Stimulated activated CD4-positive, alpha-beta T cell treated with anti-CD3 and anti-CD28 coated beads, Interleukin-4, amount 100 ng/mL, for 4 hours (primary cell): ENCODE measurements around the gene TICRR.

ENCODE experiments used
- DNase-seq, 2 experiments: peaks; one replicate each; pipeline ENCODE4 v3.0.0-alpha.2; 2020

Gene TICRR

DNA sequence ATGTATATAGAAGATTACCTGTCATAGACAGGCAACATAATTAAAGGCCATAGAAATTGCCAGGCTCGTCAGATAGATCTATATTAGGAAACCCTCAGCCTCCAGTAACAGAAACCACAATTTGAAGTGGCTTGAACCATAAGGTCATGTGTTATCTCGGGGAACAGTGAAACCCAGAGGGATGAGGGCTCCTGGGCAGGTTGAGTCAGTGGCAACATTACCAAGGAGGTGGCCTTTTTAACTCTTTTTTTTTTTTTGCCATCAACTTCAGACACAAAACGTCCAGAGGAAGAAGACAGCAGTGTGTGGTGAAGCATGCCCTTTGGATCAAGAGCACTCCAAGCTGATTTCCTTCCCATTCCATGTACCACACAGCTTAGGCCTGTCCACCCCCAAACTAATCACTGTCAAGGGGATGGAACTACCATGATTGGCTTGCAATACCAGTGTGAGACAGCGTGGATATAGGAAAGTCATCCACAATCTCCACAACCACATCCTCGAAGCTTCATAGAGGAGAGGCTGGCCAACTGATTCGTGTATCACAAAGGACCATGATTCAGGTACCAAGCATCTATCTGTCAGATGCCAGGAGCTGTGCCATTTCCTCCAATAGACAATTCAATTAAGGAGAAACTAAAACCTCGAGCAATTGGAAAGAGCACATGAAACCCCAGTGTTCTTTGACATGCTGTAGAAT, 81.0 kb downstream of the TICRR start:
- no peak for DNase-seq

DNA sequence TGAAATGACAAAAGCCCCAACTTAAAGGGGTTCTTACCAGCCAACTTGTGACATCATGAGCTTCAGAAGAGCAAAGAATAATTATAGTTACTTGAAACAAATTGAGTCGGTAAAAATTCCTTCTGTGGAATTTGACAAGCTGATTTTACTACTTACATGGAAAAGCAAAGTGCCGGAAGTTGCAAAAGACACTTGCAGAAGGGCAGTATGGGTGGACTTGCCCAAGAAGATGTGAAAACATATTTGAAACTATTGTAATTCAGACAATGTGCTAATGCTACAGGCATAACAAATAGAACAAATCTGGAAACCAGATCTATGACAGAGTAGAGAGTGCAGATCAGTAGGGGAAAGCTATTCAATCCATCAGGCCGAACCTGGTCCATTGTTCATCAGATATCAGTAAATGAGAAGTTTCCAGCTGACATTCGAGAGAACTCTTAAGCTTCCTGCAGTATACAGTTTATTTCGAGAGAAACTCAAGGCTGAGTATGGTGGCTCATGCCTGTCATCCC, 82.5 kb downstream of the TICRR start:
- DNase-seq = no peak

DNA sequence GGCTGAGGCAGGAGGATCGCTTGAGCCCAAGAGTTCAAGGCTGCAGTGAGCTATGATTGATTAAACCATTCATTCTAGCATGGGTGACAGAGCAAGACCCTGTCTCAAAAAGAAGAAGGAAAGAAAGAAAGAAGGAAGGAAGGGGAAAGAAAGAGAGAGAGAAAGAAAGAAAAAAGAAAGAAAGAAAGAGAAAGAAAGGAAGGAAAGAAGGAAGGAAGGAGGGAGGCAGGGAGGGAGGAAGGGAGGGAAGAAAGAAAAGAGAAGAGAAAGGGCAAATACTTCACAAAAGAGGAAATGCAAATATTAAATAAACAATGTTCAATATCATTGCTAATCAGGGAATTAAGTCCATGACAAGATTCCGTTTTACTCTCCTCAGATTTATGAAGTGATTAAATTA, 84.0 kb downstream of the TICRR start:
- DNase-seq = no peak

DNA sequence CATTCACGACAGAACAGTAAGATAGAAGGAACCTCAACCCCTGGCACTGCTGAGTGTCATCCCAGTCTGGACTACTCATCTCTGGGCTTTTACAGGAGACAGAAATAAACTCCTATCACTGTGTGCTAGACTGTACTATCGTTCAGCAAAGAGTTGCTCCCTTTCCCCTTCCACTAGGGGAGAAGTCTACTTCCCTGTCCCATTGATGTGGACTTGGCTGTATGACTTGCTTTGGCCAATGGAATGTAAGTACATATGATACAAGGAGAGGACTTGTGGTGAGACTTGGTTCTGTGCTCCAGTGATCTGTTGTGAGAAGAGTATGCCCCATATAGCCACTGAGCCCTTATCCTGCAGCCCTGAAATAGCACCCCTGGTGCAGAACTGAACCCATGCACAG, 85.3 kb downstream of the TICRR start:
- no peak for DNase-seq

DNA sequence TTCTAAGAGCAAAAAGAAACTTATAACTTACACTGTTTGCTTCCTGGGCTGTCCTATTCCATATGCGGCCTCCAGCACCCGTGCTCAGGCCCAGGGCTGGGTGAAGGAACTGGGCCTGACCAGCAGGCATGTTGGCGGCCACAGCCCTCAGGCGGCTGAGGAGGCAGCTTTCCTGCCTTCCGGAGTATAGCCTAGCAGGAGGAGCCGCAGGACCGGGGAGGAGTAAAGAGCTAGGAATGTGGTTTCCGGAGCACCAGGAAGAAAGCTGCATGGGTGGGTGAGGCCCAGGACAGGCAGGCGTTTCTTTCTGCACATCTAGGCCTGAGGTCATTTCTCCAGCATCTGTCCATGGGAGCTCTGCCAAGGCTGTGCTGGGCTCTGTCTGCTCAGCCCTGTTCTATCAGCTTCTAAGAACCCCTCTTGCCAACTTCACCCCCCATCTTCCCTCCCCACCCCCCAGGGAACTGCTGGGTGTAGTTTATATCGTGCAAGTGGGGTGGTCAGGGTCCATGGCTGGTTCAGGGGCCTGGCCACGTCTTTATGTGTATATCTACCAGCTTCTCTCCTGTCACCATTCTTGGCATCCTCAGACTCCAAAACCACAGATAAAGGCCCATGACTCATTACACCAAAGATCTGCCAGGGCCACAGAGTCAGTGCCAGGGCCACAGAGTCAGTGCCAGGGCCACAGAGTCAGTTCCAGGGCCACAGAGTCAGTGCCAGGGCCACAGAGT, 87.8 kb downstream of the TICRR start:
- no peak for DNase-seq

DNA sequence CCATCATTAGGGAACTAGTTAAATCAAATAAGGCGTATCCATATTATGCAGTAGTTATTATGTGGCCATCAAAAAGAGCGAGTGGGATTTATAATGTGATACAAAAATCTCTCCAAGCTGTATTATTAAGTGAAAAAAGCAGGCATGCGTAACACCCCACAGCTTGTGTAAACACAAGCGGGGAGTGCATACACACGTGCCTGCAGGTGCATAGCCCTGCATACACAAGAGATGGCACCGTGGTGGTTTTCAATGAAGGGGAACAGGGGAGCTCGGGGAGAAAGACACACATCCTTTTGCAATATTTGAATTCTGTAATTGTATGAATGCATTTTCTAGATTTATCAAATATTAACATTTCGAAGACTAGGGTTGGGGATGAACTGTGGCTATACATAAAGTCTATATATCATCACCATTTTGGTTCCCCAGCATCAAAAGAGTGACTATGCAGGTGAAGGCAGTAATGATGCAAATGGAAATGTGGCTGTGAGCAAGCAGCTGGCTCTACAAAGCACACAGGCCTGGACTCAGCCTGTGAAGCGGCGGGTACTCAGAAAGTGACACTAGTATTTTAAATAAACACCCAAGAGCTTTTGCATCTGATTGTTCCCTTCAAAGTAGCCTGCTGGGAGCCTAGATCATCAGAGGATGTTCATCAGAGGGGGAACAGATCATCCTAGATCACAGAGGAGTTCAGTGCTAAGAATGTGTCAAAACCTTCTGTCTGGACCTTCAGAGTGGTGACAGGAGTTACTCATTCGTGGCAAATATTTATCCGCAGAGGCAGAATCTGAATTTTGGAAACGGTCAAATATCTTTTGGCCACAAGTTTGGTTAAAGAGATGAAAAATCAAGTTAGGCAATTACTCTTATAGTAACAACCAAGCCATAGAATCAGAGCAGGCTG, 89.4 kb downstream of the TICRR start:
- DNase-seq = no peak

DNA sequence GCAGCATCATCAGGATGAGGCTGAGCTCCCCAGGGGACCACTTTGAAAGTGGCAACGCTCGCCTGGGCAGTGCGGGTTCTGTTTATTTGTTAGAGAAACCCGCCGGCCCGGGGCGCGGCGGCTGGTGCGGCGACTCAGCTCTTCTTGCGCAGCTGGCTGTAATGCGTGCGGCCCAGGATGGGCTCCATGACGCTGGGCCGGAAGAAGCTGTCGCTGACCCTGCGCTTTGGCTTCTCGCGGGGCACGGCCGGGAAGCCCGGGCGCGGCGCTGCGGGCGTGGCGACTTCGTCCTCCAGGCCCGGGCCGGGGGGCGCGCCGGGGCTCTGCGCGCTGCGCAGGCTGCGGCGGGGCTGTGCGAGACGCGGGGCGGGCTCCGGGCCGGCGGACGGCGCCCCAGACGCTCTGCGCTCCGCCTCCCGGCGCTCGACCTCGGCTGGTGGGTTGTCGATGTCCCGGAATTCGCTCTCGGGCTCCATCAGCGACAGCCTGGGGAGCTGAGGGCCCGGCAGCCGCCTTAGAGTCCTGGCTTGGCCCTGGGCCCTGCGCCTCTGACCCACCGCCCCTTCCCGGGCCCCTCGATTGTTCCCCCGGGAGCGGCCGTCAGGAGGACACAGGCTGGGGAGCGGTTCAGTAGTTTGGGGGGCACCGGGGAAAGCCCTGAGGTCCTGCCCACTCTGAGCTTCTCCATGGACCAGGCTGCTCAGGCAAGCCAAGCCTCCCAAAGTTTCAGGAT, 90.3 kb downstream of the TICRR start:
- DNase-seq = no peak

DNA sequence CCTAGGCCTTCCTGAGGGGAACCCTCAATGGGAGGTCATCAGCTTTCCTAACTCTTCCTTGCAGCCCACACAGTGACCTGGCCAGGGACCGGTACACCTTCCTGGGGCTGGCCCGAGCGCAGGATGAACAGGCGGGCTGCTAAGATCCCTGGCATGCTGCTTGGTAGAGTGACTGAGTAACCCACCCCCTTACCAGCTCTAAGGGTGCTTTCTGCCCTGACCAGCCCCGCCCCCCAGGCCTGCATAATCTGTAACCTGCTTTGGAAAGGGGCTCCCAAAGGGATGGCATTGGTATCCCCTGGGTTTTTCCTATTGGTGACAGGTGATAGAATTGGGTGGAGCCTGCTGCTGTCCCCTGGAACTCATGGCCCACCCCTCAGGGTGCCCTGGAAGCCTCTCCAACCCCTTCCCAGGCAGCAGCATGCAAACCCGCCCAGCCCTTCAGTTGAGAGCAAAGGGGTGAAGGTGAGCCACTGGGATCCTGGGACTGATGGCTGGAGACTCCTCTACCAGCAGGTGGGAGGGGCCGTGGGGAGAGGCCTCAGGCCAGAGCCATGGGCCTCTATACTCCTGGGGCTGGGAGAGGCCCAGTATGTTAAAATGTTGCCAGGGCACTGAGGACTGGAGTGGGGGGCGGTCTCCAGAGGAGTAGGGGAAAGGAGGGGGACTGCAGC, 91.1 kb downstream of the TICRR start:
- no peak for DNase-seq

DNA sequence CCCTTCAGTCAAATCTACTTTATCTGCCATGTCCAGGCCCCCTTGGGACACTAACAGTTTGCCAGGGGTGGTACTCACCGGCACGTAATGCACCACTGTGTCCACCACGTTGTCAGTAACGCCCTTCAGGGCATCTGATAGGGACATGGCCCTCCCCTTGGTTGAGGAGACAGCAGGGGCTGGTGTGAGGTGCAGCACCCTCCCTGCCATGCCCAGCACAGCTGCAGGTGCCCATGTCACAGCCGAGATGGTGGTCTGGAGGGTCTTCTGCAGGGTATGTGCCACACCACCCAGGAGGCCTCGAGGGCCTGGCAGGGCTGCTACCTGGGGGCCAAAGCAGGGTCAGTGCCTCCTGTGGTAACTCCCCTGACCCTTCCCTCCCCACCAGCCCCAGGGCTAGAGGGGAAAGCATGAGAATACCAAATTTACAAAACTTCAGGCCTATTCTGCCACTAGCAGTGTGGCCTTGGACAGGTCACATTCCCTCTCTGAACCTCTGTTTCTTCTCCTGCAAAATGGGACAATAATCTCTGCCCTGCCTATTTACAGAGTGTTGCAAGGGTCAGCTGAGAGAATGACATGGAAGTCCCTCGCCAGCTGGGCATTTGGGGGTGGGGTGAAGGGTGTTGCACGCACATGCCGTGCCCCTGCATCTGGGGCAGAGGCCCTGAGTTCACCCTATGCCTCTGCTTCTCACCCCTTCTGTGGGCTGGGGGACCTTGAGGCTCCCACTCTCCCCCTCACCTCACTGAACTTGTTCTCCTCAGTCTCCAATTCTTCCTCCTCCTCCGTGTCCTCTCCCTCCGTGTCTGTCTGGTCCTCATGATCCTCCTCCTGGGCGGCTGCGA, 91.8 kb downstream of the TICRR start:
- no peak for DNase-seq

DNA sequence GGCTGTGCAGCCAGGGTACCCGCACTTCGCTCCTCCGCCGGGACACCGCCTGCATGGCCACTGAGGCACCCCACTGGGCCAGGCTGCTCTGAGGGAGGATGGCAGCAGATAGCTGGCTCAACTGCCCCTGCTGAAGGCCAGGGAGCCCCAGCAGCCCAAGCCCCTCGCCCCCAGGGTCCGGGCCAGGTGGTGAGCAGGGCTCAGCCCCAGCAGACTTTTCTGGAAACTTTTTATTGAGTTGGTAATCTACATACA, 92.4 kb downstream of the TICRR start:
- DNase-seq = no peak

DNA sequence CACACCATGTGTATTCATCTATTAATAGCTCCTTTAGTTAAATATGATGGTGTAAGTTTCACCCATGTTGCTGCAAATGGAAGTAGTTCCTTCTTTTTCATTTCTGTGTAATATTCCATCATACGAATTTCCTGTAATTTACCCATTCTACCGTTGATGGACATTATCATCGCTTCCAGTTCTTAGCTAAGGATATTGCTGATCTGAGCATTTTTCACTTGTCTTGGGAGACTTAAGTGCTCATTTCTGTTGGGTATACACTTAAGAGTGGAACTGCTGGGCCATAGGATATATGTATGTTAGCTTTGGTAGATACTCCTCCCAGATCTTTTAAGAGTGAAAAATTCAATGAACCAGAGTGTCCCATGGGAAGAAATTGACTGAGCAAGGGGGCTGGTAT, 92.9 kb downstream of the TICRR start:
- DNase-seq = no peak

DNA sequence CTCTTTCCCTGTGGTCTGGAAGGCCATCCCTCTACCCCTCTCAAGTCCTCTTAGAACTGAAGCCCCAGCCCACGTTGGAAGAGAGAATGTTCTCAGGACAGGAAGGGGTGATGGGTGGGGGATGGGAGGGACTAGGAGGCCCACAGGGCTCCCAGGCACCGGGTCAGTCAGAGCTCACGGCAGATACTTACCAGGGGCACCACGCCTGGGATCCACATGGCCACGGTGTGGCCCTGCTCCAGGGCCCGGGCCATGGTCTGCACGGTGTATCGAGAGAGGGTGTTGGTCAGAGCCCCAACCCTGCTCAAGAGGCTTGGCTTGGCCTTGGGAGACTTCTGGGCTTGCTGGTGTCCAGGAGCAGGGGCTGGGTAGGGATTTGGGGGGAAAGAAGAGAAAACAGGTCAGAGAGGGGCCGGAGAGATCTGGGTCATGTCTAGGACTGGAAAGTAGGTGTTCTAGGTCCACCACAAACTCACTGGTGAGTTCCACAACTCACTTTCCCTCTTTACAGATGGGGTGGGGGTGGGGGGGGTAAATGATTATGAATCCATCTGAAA, 94.1 kb downstream of the TICRR start:
- no peak for DNase-seq

DNA sequence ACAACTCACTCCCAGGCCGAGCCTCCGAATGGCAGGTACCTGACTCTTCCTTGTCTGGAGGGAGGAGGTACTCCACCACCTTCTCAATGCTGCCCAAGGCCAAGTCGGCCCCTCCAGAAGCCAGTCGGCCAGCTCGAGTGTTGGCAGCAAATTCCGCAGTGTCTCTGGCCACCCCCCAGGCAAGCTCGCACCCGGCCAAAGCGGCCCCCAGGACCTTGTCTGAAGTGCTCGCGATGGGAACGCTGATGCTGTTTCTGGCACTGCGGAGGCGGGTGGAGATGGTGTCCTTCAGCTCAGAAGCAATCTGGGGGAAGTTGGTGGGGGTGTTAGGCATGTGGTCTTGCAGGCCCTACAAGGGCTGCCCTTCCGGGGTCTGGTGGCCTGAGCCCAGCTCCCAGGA, 94.7 kb downstream of the TICRR start:
- DNase-seq = no peak

DNA sequence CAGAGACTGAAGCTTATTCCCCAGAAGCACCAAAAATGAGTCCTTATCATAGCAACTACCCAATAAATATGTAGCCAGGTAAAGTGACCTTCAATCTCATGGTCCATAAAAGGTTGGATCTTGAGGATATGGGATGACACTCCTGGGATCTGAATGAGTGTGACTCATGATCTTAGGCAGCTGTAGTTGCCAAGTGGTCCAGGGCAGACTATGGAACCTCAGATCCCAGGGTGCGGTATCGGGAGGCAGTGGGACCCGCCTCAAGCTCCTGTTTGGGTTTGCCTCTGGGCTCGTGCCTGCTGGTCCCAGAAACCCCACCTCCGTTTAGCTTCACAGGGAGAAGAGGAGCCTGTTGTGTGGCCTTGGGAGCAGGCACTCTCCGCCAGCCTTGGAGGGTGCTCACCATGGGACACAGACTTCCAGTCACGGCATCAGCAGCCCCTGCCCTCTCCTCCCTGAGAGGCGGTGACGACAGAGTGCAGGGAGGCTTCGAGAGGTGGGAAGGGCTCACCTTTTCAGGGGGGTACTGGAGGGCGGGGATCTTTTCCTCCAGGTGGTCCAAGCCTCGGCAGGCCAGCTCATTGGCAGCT, 95.8 kb downstream of the TICRR start:
- no peak for DNase-seq

DNA sequence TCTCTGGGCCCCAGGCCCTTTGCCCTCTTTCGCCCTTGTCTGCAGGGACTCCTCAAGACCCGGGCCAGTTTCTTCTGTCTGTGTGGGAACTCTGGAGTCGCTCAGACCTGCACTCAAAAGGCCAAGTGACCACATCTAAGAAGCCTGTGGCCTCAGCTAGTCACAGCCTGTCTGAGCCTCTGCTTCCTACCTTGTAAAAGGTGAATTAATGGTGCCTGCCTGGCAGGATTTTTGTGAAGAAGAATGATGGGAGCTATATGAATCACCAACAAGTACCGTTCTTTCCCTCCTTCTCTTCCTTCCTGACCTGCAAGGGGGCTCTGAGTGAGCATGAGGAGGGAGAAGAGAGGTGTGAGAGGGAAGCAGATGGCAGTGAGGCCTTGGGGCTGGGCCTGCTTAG, 96.4 kb downstream of the TICRR start:
- no peak for DNase-seq

DNA sequence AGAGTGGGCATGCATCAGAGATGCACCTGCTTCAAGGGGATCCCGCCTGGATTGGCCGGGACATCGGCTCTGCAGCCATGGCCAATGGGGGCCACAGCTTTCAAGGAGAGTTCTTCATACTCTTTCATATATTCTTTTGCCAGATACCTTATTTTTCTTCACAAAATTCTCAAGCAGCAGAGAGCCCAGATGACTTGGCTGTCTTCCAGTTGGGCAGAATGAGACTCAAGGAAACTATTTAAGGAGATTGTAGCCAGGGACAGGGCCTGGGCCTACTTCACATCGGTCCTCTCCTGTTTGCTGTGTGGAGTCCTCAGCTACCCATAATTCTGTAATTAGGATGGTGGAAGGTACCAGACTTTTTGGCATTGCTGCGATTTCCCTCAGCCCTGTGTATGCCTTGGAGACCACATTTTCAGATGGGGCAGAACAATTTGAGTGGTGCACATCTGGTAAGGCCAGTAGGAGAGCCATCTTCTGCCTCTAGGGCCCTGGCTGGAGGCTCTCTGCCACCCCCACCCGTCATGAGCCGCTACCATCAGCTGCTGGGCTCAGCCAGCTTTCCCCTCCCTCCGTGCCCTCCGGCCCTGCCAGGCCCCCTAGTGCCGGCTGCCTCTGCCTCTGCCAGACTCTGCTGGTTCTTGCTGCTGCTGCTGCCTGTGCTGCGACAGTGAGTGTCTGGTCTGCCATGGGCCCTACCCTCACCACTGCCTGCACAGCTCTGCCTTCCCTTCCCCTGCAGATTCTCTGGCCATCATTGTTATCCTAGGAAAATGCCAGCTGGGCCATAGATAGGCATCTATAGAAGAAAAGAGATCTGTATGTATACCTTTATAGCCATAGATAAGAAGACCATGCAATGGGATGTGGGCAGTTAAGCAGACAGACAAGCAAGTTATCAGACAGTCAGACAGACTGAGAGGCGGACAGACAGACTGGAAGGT, 97.2 kb downstream of the TICRR start:
- DNase-seq = no peak

DNA sequence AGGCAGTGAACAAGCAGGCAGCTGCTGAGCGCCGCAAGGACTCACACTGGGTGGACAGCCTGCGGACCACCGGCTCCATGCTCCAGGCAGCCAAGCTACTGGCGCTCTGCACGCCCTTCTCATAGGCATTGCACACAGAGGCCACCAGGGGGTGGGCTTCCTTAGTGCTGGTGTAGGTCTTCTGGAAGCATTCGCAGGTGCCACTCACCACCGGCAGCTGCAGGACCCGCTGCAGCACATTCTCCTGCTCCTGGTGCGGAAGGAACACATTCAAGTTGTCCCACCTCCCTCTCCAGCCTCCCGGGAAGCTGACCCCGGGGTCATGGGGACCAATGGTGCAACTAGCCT, 97.9 kb downstream of the TICRR start:
- no peak for DNase-seq

DNA sequence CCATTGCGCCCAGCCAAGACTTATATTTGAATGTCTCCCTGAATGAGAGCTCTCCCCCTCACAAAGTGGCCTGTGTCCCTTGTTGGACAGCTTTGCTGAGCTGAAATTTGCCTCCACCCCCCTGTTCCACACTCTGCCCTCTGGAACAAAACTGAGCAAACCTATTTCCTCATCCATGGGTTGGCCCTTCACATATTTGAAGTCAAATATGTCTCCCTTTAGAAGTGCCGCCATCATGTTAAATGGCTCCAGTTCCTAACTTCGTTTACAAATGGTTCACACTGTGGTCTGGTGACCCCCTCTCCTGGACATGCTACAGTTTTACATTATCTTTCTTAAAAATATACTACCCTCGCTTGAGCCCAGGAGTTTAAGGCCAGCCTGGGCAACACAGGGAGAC, 99.3 kb downstream of the TICRR start:
- no peak for DNase-seq

DNA sequence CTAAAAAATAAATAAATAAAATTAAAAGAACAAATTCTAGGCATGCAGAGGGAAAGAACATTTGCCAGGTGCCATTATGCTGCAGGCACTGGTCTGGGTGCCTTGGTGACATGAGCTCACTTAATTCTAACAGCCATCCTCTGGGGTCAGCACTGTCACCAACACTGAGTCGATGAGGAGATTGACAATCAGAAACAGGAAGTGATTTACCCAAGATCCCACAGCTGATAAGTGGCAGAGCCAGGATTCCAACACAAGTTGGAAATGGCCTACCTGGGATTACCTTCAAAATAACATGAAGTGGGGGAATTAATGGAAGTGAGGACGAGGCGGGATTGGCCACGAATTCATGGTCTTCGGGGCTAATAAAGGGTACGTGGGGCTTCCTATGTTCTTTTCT, 100.3 kb downstream of the TICRR start:
- no peak for DNase-seq

DNA sequence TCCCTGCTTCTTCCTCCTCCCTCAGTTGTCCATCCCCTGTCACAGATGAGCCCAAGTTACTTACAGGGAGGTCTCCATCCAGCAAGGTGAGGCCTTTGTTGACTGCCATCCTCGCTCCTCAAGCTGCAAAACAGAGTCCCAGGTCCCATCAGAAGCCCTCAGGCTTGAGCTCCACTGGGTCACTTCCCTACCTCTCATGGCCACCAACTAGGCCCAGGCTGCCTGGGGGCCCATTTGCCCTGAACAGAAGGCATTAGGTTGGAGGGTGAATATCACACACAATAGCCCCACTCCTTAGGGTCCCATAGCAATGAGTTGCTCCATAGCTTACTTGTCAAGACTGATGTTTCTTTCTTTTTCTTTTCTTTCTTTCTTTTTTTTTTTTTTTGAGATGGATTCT, 102.1 kb downstream of the TICRR start:
- no peak for DNase-seq
